Measurements from ENCODE around the gene FEN1. TPM values are rescaled to one million over a fixed set of nuclear protein-coding genes. Genes with fewer than 3 reads are reported as not detected.

FEN1 gene
- total and polyA plus RNA-seq, 9 donors: 3.7 to 8.6 (median 5.0) TPM

- Histone ChIP-seq H3K27me3 (no peaks in the 10 kb centered on the region), H3K27ac (no peak overlapping the region), H3K36me3 (no peaks in the 10 kb centered on the region), H3K9me3 (no peaks in the 10 kb centered on the region), H3K4me3 (no peak overlapping the region), H3K4me1 (ENCODE audit: insufficient read depth) (peaks cover 7% of the 10 kb centered on the region)
- no peak for DNase-seq
- intact Hi-C loops (cut with DNase I): no loop called here
- TF ChIP-seq POLR2A (IDR thresholded peaks at IDR 0.05) (no peak), EP300 (IDR thresholded peaks at IDR 0.05) (no peak)
- TF ChIP-seq, protein P1, sequence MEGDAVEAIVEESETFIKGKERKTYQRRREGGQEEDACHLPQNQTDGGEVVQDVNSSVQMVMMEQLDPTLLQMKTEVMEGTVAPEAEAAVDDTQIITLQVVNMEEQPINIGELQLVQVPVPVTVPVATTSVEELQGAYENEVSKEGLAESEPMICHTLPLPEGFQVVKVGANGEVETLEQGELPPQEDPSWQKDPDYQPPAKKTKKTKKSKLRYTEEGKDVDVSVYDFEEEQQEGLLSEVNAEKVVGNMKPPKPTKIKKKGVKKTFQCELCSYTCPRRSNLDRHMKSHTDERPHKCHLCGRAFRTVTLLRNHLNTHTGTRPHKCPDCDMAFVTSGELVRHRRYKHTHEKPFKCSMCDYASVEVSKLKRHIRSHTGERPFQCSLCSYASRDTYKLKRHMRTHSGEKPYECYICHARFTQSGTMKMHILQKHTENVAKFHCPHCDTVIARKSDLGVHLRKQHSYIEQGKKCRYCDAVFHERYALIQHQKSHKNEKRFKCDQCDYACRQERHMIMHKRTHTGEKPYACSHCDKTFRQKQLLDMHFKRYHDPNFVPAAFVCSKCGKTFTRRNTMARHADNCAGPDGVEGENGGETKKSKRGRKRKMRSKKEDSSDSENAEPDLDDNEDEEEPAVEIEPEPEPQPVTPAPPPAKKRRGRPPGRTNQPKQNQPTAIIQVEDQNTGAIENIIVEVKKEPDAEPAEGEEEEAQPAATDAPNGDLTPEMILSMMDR (IDR thresholded peaks at IDR 0.05): no peak
- WGBS, 3 donors: 90 to 92% (median 92%) methylated on average over 15 of the region's 15 CpGs
Observed at GRCh38 chr11:61837411-61838005, 44.8 kb downstream of the FEN1 start.

DNA sequence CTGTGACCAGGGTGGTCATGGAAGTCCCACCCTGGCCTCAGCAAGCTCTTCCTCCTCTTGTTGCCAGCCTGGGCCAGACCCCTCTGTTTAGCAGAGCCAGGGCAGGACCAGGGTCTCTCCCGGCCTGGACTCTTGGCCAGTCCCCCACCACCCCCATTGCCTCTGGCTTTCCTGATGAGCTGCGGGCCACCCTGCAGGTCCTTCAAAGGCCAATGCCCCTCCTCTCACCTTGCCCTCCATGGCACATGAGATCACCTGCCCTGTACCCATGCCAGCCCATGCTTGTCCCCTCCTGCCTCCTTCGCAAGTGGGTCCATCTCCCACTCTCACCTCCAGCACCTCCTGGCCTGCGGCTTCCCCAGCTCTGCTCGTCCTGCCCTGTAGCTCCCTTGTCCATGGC is 45.8 kb downstream of the FEN1 start:
- TF ChIP-seq, protein P1 (IDR thresholded peaks at IDR 0.05): no peak
- no peak for TF ChIP-seq EP300 (IDR thresholded peaks at IDR 0.05)
- no peak for TF ChIP-seq POLR2A (IDR thresholded peaks at IDR 0.05)
- WGBS, 3 donors: 92 to 94% (median 94%) methylated on average over 5 of the region's 5 CpGs
- no peak for DNase-seq
- H3K36me3 ChIP-seq: no peaks in the 10 kb centered on the region
- H3K4me3 ChIP-seq: no peak overlapping the region
- no peaks in the 10 kb centered on the region for H3K27me3 ChIP-seq
- intact Hi-C loops (cut with DNase I): no loop called here
- peaks cover 7% of the 10 kb centered on the region for H3K4me1 ChIP-seq (ENCODE audit: insufficient read depth)
- no peaks in the 10 kb centered on the region for H3K9me3 ChIP-seq
- no peak overlapping the region for H3K27ac ChIP-seq

DNA sequence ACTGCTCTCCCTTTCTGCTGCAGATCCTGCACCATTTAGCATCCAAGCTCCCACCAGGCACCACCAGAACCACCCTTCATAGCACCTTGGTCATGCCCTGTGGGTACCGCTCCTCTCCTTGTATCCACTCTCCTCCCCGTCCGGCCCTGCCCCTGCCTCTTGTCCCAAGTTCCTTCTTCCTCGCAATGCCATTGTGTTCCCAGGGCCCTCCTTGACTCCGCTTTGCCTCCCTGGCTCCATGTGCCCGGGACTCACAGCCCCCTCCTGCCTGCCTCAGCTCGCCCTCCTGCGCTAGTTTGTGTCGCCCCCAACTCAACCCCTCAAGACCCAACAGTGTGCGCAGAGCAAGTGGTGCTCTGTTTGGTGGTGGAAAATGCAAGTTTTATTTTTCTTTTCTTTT is 46.2 kb downstream of the FEN1 start:
- Histone ChIP-seq H3K36me3 (no peaks in the 10 kb centered on the region), H3K9me3 (no peaks in the 10 kb centered on the region), H3K4me1 (ENCODE audit: insufficient read depth) (peaks cover 7% of the 10 kb centered on the region), H3K4me3 (no peak overlapping the region), H3K27me3 (no peaks in the 10 kb centered on the region), H3K27ac (no peak overlapping the region)
- TF ChIP-seq EP300 (IDR thresholded peaks at IDR 0.05): no peak
- TF ChIP-seq POLR2A (IDR thresholded peaks at IDR 0.05): no peak
- TF ChIP-seq, protein P1 (IDR thresholded peaks at IDR 0.05): no peak
- intact Hi-C loops (cut with DNase I): no loop called here
- no peak for DNase-seq
- 86 to 97% (median 86%) methylated on average over 10 of the region's 10 CpGs for WGBS, 3 donors

- DNase-seq: no peak
- Histone ChIP-seq H3K9me3 (no peaks in the 10 kb centered on the region), H3K36me3 (no peaks in the 10 kb centered on the region), H3K4me3 (no peak overlapping the region), H3K27me3 (no peaks in the 10 kb centered on the region), H3K27ac (no peak overlapping the region), H3K4me1 (ENCODE audit: insufficient read depth) (peaks cover 3% of the 10 kb centered on the region)
- 86 to 93% (median 91%) methylated on average over 2 of the region's 2 CpGs for WGBS, 3 donors
- intact Hi-C loops (cut with DNase I): no loop called here
- TF ChIP-seq EP300 (IDR thresholded peaks at IDR 0.05) (no peak), POLR2A (IDR thresholded peaks at IDR 0.05) (no peak)
- TF ChIP-seq, protein P1 (IDR thresholded peaks at IDR 0.05): no peak
Observed at GRCh38 chr11:61839742-61840141, 47.0 kb downstream of the FEN1 start.
